ENCODE measurements around the gene EIF2B5. TPM values are rescaled to one million over a fixed set of nuclear protein-coding genes. Genes with fewer than 3 reads are reported as not detected.
A peak's percentile ranks its signal among the peaks of the same experiment; 100 is the strongest.
"Not testable (repeated sequence)": the region's sequence is repeated elsewhere in the genome, so short reads cannot be mapped to it uniquely, and the experiment has no call there.

Gene EIF2B5
- total RNA-seq, 1 donor from 2014 or later = 32.2 TPM

DNA sequence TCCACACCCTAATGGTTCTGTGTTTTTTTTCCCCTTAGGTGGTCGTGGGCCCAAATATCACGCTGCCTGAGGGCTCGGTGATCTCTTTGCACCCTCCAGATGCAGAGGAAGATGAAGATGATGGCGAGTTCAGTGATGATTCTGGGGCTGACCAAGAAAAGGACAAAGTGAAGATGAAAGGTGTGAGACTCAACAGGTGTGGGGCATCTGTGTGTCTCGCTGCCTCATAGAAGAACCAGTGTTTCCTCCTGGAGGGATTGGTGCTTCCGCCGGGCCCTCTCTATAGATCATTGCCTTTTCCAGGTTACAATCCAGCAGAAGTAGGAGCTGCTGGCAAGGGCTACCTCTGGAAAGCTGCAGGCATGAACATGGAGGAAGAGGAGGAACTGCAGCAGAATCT lies 7.0 kb downstream of the EIF2B5 start:
- intact Hi-C loops (cut with DNase I) = loop anchor here (10.0 kb wide), 1 partner anchor 247 kb away; no protein-coding TSS in a partner anchor
- no peak for ATAC-seq
- DNase-seq (ENCODE audit: missing footprints) = no peak

GRCh38 chr3:184143327-184143726 lies 8.2 kb downstream of the EIF2B5 start:
- DNase-seq (ENCODE audit: missing footprints) (no peak), ATAC-seq (no peak)
- intact Hi-C loops (cut with DNase I) = loop anchor here (10.0 kb wide), 1 partner anchor 249 kb away; no protein-coding TSS in a partner anchor

- intact Hi-C loops (cut with DNase I) = loop anchor here (10.0 kb wide), 1 partner anchor 250 kb away; no protein-coding TSS in a partner anchor
- no peak for ATAC-seq
Observed at GRCh38 chr3:184144505-184144904, 9.3 kb downstream of the EIF2B5 start.

GRCh38 chr3:184145111-184145524 lies 10.0 kb downstream of the EIF2B5 start:
- ATAC-seq = peak; percentile 73
- intact Hi-C loops (cut with DNase I) = loop anchor here (10.0 kb wide), 1 partner anchor 250 kb away; no protein-coding TSS in a partner anchor
- no peak for DNase-seq (ENCODE audit: missing footprints)

More at GRCh38 chr3:184144505-184144904, 9.3 kb downstream of the EIF2B5 start:
- no peak for DNase-seq (ENCODE audit: missing footprints)

GRCh38 chr3:184145751-184146270 lies 10.7 kb downstream of the EIF2B5 start:
- DNase-seq (ENCODE audit: missing footprints) (no peak), ATAC-seq (no peak)
- intact Hi-C loops (cut with DNase I) = loop anchor here (10.0 kb wide), 1 partner anchor 251 kb away; no protein-coding TSS in a partner anchor

DNA sequence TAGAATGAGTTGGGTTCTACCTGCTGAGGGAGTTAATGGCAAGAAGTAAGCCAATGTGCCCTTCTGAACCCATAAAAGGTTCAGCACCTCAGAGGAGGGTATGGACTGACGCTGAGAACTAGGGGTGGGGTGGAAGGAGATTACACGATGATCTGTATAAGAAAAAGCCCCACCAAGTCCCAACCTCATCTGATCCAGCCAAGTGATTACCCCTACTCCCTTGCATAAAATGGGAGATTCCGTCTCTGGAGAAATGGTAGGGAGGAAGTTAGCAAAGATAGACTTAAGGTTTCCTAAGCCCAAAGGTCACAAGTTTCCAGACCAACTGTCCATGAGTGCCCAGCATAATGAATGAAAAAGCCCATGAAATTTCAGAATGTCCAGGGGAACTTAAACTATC lies 12.9 kb downstream of the EIF2B5 start:
- ATAC-seq = no peak
- intact Hi-C loops (cut with DNase I) = loop anchor here (10.0 kb wide), 1 partner anchor 253 kb away; no protein-coding TSS in a partner anchor
- no peak for DNase-seq (ENCODE audit: missing footprints)

DNA sequence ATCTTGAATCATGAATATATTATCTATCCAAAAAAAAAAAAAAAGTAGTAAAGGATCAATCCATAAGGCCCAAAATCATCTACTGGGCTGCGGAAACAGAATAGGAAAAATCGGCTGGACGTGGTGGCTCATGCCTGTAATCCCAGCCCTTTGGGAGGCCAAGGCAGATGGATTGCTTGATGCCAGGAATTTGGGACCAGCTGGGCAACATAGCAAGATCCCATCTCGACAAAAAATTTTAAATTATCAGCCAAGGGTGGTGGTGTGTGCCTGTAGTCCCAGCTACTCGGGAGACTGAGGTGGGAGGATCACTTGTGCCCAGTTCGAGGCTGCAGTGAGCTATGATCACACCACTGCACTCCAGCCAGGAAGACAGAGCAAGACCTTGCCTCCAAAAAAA lies 14.0 kb downstream of the EIF2B5 start:
- intact Hi-C loops (cut with DNase I) = loop anchor here (10.0 kb wide), 1 partner anchor 254 kb away; no protein-coding TSS in a partner anchor
- ATAC-seq = no peak
- no peak for DNase-seq (ENCODE audit: missing footprints)

GRCh38 chr3:184149770-184150169 lies 14.6 kb downstream of the EIF2B5 start:
- intact Hi-C loops (cut with DNase I) = loop anchor here (10.0 kb wide), 1 partner anchor 255 kb away; no protein-coding TSS in a partner anchor
- not testable (repeated sequence) for ATAC-seq; DNase-seq (ENCODE audit: missing footprints)

DNA sequence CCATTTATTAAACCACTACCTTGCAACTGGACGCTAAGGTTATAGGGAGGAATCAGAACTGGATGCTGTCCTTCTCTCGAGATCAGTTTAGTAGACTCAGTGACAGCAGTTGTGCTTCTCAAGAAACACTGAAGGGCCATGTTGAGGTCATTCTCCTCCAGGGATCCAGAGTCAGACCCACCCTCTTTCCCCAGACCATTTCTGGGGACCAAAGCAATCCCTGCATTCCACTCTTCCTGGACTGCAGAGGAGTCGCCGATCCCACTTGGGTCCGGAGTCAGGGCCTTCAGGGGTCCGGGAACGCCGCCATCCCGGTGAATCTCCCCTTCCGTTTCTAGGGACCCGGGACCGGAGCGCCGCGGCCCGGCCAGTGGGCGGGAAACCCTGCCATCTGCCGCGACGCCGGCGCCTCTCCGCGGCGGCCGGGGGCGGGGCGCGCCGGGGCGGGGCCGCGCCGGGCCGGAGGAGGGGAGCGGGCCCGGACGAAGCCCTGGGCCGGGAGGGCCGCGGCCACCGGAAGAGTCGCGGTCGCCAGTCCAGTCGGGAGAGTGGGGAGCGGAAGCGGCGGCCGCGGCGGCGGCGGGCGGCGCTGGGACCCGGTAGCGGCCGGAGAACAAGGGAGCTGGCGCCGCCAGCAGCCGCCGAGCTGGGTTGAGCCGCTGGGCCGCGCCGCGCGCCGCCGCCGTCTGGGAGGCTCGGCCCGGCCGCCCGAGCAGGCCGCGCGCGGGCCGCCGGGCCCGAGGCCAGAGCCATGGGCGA lies 19.9 kb downstream of the EIF2B5 start, which contains the start of gene DVL3:
TSS of gene DVL3 (plus strand) at position 493 of the 759 bp plus-strand sequence. CDS start at position 752, 259 bp downstream.
- DNase-seq (ENCODE audit: missing footprints) = peak; percentile 85
- intact Hi-C loops (cut with DNase I) = loop anchor here (1.0 to 2.0 kb wide), 4 partner anchors 20 to 94 kb away; partner anchors contain the start of genes ABCF3, AP2M1, EEF1AKMT4 and EIF2B5
- peak; percentile 90 for ATAC-seq

DNA sequence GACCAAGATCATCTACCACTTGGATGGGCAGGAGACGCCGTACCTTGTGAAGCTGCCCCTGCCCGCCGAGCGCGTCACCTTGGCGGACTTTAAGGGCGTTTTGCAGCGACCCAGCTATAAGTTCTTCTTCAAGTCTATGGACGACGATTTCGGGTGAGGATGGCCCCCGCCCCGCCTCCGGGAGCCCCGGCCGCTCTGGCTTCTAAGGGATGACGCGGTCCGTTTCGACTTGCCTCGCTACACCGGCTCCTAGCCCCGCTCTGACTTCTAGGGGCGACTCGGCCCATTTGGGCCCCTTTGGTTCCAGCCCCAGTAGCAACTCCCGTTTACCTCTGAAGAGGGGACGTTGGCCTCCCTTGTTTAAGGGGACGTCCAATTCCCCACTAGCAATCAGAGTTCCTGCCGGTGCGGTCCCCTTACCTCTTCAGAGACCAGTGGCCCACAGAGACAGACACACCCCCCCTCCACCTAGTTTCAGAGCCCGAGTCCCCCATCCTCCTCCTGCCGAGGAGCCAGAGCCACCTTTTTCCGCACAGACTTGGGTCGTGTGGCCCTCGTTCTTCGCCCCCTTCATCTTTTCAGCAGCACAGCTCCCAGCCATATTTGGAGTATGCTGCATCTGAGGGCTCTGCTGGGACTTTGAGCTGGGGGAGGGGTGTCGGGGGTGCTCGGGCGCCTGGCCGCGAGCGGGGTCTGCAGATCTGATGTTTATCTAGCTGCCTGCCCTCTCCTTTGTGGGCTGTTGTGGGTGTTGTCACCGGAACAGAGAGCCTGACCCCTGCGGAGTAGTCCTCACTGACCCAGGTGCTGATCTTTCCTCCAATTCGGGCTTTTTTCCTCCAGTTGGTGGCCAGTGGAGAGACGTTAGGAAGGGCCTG lies 20.7 kb downstream of the EIF2B5 start:
- intact Hi-C loops (cut with DNase I) = loop anchor here (1.0 to 2.0 kb wide), 4 partner anchors 19 to 93 kb away; partner anchors contain the start of genes ABCF3, AP2M1, EEF1AKMT4 and EIF2B5
- ATAC-seq (peak; percentile 6), DNase-seq (ENCODE audit: missing footprints) (no peak)

- DNase-seq (ENCODE audit: missing footprints) (no peak), ATAC-seq (peak; percentile 57)
- intact Hi-C loops (cut with DNase I) = no loop called here
Observed at GRCh38 chr3:184156522-184156955, 21.4 kb downstream of the EIF2B5 start.

- intact Hi-C loops (cut with DNase I) = no loop called here
- ATAC-seq = no peak
Observed at GRCh38 chr3:184157206-184157605, 22.0 kb downstream of the EIF2B5 start.

DNA sequence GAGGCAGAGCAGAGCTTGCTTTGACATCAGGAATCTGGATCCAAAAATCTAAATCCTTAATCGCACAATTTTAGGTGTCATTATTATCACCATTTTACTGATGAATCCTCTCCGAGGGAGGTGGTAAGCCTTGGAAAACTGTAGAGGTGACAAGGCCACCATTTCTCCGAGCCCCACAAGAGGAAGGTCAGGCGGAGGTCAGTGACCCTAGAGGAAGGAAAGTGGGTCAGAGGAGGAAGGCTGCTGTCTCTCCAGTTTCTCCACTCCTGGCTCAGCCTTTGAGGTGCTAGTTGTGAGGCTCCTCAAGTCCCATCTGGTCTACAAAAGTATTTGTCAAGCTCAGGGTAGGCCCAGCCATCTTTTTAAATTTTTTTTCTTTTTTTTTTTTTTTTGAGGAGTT lies 23.2 kb downstream of the EIF2B5 start:
- intact Hi-C loops (cut with DNase I) = no loop called here
- ATAC-seq = no peak
- no peak for DNase-seq (ENCODE audit: missing footprints)

More at GRCh38 chr3:184157206-184157605, 22.0 kb downstream of the EIF2B5 start:
- DNase-seq (ENCODE audit: missing footprints) = no peak

DNA sequence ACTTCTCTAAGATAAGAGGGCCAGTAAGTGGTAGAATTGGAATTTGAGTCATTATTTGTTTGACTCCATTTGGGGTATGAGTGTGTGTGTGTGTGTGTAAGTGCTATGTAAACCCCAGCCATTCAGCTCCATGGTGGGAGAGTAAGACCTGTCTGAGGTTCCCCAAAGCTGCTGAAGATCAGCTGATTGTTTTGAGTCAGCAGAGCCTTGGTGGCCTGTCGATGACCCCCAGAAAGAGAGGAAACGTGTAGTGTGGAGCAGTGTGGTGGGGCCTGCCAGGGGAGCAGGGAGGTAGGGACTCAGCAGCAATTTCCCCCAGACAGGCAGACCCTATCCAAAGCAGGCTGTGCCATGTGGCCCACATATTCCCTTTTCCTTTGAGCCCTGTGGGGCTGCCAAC lies 25.3 kb downstream of the EIF2B5 start:
- peak; percentile 1 for ATAC-seq
- intact Hi-C loops (cut with DNase I) = no loop called here
- no peak for DNase-seq (ENCODE audit: missing footprints)

- DNase-seq (ENCODE audit: missing footprints); intact Hi-C loops (cut with DNase I): not testable (repeated sequence)
- peak; percentile 29 for ATAC-seq
Observed at GRCh38 chr3:184162571-184163070, 27.5 kb downstream of the EIF2B5 start.

- ATAC-seq = no peak
- DNase-seq (ENCODE audit: missing footprints) = no peak
- intact Hi-C loops (cut with DNase I) = no loop called here
Observed at GRCh38 chr3:184164648-184165330, 29.6 kb downstream of the EIF2B5 start.

DNA sequence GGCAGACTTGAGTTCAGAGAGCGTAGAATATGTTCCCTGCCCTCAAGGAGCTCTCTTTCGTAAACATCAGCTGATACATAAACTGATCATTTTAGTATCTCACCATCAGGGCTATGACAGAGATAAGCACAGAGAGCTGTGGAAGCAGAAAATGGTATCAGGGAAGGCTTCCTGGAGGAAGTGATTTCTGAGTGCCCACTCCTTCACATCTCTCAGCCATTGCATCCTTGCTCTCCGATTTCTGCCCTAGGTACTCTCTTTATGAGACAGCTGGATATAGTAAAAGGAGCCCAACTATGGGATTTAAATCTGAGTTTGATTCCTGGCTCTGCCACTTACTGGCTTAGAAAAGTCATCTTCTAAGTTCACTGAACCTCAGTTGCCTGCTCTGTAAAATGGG lies 30.4 kb downstream of the EIF2B5 start:
- no peak for DNase-seq (ENCODE audit: missing footprints)
- intact Hi-C loops (cut with DNase I) = no loop called here
- no peak for ATAC-seq

- intact Hi-C loops (cut with DNase I) = no loop called here
Observed at GRCh38 chr3:184166671-184167070, 31.5 kb downstream of the EIF2B5 start.

More at GRCh38 chr3:184166671-184167070, 31.5 kb downstream of the EIF2B5 start:
- DNase-seq (ENCODE audit: missing footprints) (no peak), ATAC-seq (no peak)
